ENCODE data around the gene STRN.

DNA sequence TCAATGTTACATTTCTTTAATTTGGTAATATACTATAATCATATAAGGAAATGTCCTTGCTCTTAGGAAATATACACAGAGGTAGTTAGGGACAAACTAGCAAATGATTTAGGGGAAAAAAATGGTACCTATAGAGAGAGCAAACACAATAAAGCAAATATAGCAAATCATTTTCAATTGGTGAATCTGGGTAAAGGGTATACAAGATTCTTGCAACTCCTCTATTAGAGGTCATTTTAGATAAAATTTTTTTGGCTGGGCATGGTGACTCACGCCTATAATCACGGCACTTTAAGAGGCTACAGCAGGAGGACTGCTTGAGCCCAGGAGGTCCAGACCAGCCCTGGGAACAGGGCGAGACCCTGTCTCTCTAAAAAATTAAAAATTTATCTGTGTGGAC lies 44.4 kb downstream of the STRN start:
- TF ChIP-seq TAL1 (IDR thresholded peaks at IDR 0.05) (no peak), ERF (CRISPR knock-in tag; IDR thresholded peaks at IDR 0.05) (no peak), POLR2AphosphoS5 (IDR thresholded peaks at IDR 0.05; ENCODE audit: control insufficient read depth, insufficient read depth, low read depth, low read length) (no peak), ELF1 (tag; IDR thresholded peaks at IDR 0.05) (no peak), ZFP36 (IDR thresholded peaks at IDR 0.05; ENCODE audit: low read depth, low read length, partially characterized antibody) (no peak), ATF1 (CRISPR knock-in tag; IDR thresholded peaks at IDR 0.05) (no peak), ATF1 (tag; IDR thresholded peaks at IDR 0.05) (no peak), HNRNPK (IDR thresholded peaks at IDR 0.05; ENCODE audit: low read depth, low read length, poor library complexity, severe bottlenecking) (no peak), SP1 (CRISPR knock-in tag; IDR thresholded peaks at IDR 0.05) (no peak)
- TF ChIP-seq, protein P1, sequence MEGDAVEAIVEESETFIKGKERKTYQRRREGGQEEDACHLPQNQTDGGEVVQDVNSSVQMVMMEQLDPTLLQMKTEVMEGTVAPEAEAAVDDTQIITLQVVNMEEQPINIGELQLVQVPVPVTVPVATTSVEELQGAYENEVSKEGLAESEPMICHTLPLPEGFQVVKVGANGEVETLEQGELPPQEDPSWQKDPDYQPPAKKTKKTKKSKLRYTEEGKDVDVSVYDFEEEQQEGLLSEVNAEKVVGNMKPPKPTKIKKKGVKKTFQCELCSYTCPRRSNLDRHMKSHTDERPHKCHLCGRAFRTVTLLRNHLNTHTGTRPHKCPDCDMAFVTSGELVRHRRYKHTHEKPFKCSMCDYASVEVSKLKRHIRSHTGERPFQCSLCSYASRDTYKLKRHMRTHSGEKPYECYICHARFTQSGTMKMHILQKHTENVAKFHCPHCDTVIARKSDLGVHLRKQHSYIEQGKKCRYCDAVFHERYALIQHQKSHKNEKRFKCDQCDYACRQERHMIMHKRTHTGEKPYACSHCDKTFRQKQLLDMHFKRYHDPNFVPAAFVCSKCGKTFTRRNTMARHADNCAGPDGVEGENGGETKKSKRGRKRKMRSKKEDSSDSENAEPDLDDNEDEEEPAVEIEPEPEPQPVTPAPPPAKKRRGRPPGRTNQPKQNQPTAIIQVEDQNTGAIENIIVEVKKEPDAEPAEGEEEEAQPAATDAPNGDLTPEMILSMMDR (IDR thresholded peaks at IDR 0.05 in 2 of 3, conservative IDR thresholded peaks at IDR 0.05 in 1 of 3; ENCODE audit: insufficient read depth in 2 of 3, low read depth in 1 of 3, low read length in 3 of 3) = no peak
- TF ChIP-seq, protein P2, sequence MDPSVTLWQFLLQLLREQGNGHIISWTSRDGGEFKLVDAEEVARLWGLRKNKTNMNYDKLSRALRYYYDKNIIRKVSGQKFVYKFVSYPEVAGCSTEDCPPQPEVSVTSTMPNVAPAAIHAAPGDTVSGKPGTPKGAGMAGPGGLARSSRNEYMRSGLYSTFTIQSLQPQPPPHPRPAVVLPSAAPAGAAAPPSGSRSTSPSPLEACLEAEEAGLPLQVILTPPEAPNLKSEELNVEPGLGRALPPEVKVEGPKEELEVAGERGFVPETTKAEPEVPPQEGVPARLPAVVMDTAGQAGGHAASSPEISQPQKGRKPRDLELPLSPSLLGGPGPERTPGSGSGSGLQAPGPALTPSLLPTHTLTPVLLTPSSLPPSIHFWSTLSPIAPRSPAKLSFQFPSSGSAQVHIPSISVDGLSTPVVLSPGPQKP (CRISPR knock-in tag; IDR thresholded peaks at IDR 0.05) = no peak

All from K562 (cell line).